Muscle layer of colon (tissue), 2 donors: ENCODE data around the gene KLHL29.

ENCODE experiments used
- H3K27ac ChIP-seq: one replicate; pipeline ENCODE4 v1.7.0; 2013; ENCODE audit warnings: low read depth, mild to moderate bottlenecking, low read length, moderate library complexity
- H3K27me3 ChIP-seq, 2 donors: one replicate each; pipeline ENCODE4 v1.7.0; 2013; ENCODE audit warnings: low read length in 2 of 2, mild to moderate bottlenecking in 2 of 2; ENCODE audit not compliant: insufficient read depth in 2 of 2, control insufficient read depth in 1 of 2
- H3K36me3 ChIP-seq: one replicate; pipeline ENCODE4 v1.7.0; 2013; ENCODE audit warnings: mild to moderate bottlenecking, low read length; ENCODE audit not compliant: insufficient read depth
- H3K4me1 ChIP-seq: one replicate; pipeline ENCODE4 v1.7.0; 2013; ENCODE audit warnings: mild to moderate bottlenecking, low read length; ENCODE audit not compliant: insufficient read depth
- H3K4me3 ChIP-seq, 2 donors: one replicate each; pipeline ENCODE4 v1.7.0; 2013; ENCODE audit warnings: low read length in 2 of 2, low read depth in 1 of 2, mild to moderate bottlenecking in 1 of 2, moderate library complexity in 1 of 2
- H3K9ac ChIP-seq: one replicate; pipeline ENCODE4 v1.7.0; 2013; ENCODE audit warnings: low read length
- H3K9me3 ChIP-seq: one replicate; pipeline ENCODE4 v1.7.0; 2013; ENCODE audit warnings: mild to moderate bottlenecking, low read length
- donor health status: abdominal sarcoma.
- donor health status: Adenocarcinoma of cecum.

KLHL29 gene

GRCh38 chr2:23417310-23417709, 32.3 kb downstream of the KLHL29 start:
- Histone ChIP-seq H3K27ac (no peak overlapping the region), H3K9me3 (no peaks in the 10 kb centered on the region), H3K27me3 (no peaks in the 10 kb centered on the region), H3K36me3 (no peaks in the 10 kb centered on the region), H3K9ac (no peak overlapping the region), H3K4me1 (peaks cover 54% of the 10 kb centered on the region), H3K4me3 (no peak overlapping the region)

GRCh38 chr2:23418056-23418455, 33.1 kb downstream of the KLHL29 start:
- H3K9ac ChIP-seq, result no peak overlapping the region
- no peaks in the 10 kb centered on the region for H3K27me3 ChIP-seq
- peaks cover 46% of the 10 kb centered on the region for H3K4me1 ChIP-seq
- no peaks in the 10 kb centered on the region for H3K36me3 ChIP-seq
- no peak overlapping the region for H3K4me3 ChIP-seq
- H3K27ac ChIP-seq, result peak overlapping the region; percentile 45
- no peaks in the 10 kb centered on the region for H3K9me3 ChIP-seq

- H3K9ac ChIP-seq, result no peak overlapping the region
- H3K27me3 ChIP-seq, result no peaks in the 10 kb centered on the region
- H3K9me3 ChIP-seq, result no peaks in the 10 kb centered on the region
- no peak overlapping the region for H3K4me3 ChIP-seq
- H3K4me1 ChIP-seq, result peaks cover 44% of the 10 kb centered on the region
- no peaks in the 10 kb centered on the region for H3K36me3 ChIP-seq
- H3K27ac ChIP-seq, result peak overlapping the region; percentile 45
These were observed 33.5 kb downstream of the KLHL29 start for GRCh38 chr2:23418461-23418911.

DNA sequence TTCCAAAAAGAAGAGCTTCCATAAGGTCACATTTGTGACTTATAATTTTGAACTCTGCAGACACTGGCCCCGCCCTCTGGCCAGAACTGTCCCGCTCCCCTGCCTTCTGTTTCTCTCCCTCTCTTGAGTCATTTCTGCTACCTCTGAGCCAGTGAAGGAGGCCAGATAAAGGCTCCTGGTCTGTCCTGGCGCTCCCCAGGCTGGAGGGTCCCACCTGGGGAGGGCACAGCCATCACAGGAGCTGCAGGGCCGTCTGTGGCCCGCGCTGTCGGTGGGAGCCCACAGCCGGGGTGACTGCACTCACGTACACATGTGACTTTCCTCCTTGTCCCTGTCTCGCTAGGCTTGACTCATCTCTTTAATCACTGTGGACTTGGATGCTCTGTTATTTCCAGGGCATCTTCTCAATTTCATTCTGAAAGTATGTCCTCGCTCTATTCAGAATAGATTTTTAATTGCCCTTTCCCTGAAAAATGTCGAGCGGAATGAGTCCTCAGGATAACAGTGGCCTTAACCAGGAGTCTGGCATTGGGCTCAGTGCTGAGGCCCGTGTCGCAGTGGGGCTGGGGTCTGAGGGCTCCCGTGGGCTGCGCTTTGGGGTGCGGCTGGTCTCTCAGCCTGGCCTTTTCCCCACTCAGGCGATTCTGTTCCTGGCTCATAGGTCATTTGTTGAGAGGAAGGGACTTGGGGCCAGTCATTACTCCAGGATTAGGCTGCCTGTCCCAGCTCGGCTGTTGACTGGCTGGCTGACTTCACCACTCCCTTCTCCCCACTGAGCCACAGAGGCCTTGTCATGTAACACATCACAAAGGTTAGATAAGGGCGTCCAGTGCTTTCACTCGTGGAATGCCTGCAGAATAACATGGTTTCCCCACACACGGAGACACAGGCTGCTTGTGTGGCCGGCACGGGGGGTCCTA, 34.5 kb downstream of the KLHL29 start:
- H3K27ac ChIP-seq, result peak overlapping the region; percentile 71
- H3K36me3 ChIP-seq, result no peaks in the 10 kb centered on the region
- H3K4me1 ChIP-seq, result peaks cover 40% of the 10 kb centered on the region
- no peak overlapping the region for H3K9ac ChIP-seq
- no peaks in the 10 kb centered on the region for H3K9me3 ChIP-seq
- H3K27me3 ChIP-seq, result no peaks in the 10 kb centered on the region
- H3K4me3 ChIP-seq, result no peak overlapping the region

DNA sequence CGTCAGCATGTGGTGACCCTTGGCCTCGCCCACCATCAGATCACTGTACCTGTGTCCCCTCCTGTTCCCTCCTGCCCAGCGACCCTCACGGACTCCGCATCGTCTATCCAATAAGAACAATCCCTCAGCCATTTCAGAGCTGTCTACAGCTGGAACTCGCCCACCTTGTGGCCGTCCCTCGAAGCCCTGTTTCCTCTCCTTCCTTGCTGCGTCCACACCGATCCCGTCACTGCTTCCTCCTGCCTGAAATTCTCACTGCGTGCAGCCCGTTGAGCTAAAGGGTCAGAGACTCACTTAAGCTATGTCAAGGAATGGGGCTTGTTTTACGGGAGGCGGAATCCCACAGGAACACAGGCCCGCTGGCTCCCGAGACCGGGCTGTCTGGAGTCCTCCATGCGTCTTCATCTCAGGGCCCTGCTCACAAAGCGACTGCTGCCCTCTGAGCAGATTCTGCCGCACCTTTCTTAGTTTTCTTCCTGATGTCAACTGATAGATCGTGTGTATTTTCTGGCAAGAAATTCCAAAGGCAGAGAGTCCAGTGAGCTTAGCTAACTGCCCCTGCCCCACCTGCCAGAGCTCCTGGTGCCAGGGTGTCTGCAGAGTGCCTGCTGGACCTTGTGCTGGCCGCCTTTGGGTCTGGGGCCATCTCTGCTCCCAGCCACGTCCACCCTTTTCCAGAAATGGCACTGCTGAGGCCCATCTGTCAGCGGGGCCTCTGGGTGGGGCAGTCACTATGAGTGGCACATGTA, 35.3 kb downstream of the KLHL29 start:
- Histone ChIP-seq H3K4me1 (peaks cover 42% of the 10 kb centered on the region), H3K9me3 (no peaks in the 10 kb centered on the region), H3K27ac (no peak overlapping the region)

DNA sequence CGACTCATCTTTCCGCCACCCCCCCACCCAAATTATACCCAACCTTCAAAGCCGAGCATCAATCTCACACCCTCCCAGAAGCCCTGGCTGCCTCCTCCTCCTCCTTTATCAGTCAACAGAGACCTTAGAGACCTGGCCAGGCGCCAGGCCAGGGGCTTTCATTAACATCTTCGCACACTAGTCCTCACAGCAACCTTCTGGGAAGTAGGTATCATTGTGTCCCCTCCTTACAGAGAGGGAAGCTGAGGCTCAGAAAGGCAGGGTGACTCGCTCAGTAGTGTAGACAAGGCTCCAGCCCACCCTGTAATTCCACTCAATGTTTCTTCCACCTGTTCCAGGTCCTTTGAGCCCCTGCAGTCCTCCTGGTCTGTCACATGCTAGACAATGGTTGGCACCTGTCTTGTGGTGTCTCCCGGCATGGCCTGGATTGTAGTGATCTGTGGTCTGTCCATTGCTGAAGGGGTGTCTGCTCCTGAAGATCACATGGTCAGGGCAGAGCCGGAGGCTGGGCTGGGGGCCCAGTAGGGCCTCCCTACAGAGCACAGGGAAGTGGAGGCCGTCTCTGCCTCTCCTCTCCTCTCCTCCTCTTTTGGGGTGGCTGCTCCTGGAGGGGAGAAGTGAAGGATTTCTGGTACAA, 36.0 kb downstream of the KLHL29 start:
- H3K9me3 ChIP-seq, result no peaks in the 10 kb centered on the region
- no peaks in the 10 kb centered on the region for H3K36me3 ChIP-seq
- no peak overlapping the region for H3K27ac ChIP-seq
- no peaks in the 10 kb centered on the region for H3K27me3 ChIP-seq
- peaks cover 49% of the 10 kb centered on the region for H3K4me1 ChIP-seq
- no peak overlapping the region for H3K9ac ChIP-seq
- no peak overlapping the region for H3K4me3 ChIP-seq

More for the DNA sequence above, 35.3 kb downstream of the KLHL29 start:
- H3K27me3 ChIP-seq, result no peaks in the 10 kb centered on the region
- H3K36me3 ChIP-seq, result no peaks in the 10 kb centered on the region
- no peak overlapping the region for H3K4me3 ChIP-seq
- H3K9ac ChIP-seq, result no peak overlapping the region

GRCh38 chr2:23422089-23423061, 37.4 kb downstream of the KLHL29 start:
- Histone ChIP-seq H3K9me3 (no peaks in the 10 kb centered on the region), H3K4me1 (peaks cover 62% of the 10 kb centered on the region), H3K4me3 (no peak overlapping the region), H3K27me3 (no peaks in the 10 kb centered on the region), H3K36me3 (no peaks in the 10 kb centered on the region), H3K9ac (no peak overlapping the region), H3K27ac (peak overlapping the region; percentile 41)

- Histone ChIP-seq H3K9ac (no peak overlapping the region), H3K4me3 (no peak overlapping the region), H3K27me3 (no peaks in the 10 kb centered on the region), H3K9me3 (no peaks in the 10 kb centered on the region), H3K4me1 (peaks cover 54% of the 10 kb centered on the region), H3K36me3 (no peaks in the 10 kb centered on the region), H3K27ac (peak overlapping the region; percentile 41)
These were observed 38.3 kb downstream of the KLHL29 start for GRCh38 chr2:23423062-23423872.

DNA sequence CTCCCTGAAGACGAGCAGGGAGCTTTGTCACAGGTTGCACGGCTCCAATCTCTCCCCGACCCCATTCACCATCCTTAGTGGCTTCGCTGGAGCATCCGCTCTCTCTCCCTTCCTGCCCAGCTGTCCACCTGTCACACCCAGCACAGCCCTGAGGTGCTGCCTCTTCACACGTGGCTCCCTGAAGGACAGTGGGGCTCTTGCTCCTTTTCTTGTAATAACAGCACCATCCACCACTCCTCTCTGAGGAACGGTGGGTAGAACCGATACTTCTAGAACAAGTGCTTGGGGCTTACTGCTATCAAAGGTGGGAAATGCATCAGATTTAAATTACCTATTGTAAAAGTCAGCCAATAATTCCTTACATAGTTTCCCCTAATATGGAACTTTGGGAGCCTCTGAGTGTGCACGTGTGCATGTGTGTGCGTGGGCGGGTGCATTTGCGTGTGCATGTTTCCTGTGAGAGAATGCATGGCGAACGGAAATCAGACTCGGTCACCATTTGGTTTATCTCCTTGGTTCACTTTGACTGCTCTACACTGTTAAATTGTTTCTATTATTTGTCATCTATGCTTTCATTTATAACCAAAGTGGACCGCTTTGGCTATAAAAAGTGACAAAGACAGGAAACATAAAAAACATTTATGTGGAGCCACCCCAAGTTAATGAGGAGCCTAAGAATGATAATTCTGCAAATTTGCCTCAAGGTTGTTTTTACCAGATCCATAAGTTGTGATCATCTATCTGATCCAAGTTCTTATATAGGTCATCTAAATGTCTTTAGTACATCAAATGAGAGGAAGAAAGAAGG, 39.1 kb downstream of the KLHL29 start:
- no peak overlapping the region for H3K4me3 ChIP-seq
- H3K27ac ChIP-seq, result peak overlapping the region; percentile 41
- H3K27me3 ChIP-seq, result no peaks in the 10 kb centered on the region
- H3K9me3 ChIP-seq, result no peaks in the 10 kb centered on the region
- H3K9ac ChIP-seq, result no peak overlapping the region
- H3K36me3 ChIP-seq, result no peaks in the 10 kb centered on the region
- H3K4me1 ChIP-seq, result peaks cover 46% of the 10 kb centered on the region
